NB4 (cell line): ENCODE measurements around the gene ZFYVE21.

Source experiments
- DNase-seq: peaks from one replicate; pipeline ENCODE4 v3.0.0; 2010; ENCODE audit warnings: low read depth
- H3K4me3 ChIP-seq: one replicate; pipeline ENCODE4 v1.5.1; 2011; ENCODE audit warnings: mild to moderate bottlenecking, low read depth, low read length, moderate library complexity
- MYC ChIP-seq: IDR thresholded peaks from 2 replicates; pipeline ENCODE4 v1.6.1; 2011; ENCODE audit warnings: low read depth, low read length
- POLR2A ChIP-seq: IDR thresholded peaks from 2 replicates; pipeline ENCODE4 v1.6.1; 2011; ENCODE audit warnings: mild to moderate bottlenecking; ENCODE audit not compliant: insufficient read length; ENCODE audit errors: extremely low read depth
- TF ChIP-seq, protein P1 (sequence below): IDR thresholded peaks from one replicate; pipeline ENCODE4 v1.5.1; 2012; ENCODE audit warnings: low read depth, low read length
- TF ChIP-seq, protein P2 (sequence below): IDR thresholded peaks from 2 replicates; pipeline ENCODE4 v1.6.1; 2011; ENCODE audit warnings: low read depth, low read length

Gene ZFYVE21

DNA sequence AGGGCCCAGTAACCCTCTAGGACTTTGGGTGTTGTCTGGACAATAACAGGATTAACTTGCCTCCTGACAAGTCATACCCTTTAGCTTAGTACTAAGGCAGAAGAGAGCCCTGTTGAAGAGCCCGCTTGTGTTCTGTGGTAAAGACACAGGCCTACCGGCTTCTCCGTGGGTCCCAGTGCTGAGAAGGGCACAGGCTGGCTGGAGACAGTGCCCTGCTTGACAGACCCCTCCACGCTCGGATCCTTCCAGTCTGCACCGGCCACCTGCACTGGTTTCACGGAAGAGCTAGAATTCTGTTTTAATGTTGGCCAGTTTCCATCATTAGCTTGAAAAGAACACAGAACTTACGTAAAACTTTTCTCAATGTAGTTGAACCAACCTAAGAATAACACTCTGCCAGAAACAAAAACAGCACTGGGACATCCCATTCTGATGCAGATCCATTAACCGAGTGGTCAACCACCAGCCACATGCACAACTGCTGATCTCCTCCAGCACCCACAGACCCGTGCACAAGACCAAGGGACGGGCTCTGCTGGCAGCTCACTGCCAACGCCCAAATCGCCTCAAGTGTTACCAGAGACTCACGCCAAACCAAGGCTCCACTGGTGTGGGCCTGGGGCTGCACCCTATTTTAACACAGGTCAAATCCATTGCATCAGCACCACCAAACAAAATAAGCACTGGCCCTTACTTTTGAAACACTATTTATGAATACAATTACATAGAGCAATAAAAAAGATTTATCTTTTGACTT lies 27.1 kb downstream of the ZFYVE21 start:
- DNase-seq, result no peak
- TF ChIP-seq, protein P1, sequence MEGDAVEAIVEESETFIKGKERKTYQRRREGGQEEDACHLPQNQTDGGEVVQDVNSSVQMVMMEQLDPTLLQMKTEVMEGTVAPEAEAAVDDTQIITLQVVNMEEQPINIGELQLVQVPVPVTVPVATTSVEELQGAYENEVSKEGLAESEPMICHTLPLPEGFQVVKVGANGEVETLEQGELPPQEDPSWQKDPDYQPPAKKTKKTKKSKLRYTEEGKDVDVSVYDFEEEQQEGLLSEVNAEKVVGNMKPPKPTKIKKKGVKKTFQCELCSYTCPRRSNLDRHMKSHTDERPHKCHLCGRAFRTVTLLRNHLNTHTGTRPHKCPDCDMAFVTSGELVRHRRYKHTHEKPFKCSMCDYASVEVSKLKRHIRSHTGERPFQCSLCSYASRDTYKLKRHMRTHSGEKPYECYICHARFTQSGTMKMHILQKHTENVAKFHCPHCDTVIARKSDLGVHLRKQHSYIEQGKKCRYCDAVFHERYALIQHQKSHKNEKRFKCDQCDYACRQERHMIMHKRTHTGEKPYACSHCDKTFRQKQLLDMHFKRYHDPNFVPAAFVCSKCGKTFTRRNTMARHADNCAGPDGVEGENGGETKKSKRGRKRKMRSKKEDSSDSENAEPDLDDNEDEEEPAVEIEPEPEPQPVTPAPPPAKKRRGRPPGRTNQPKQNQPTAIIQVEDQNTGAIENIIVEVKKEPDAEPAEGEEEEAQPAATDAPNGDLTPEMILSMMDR, result no peak
- no peak for TF ChIP-seq POLR2A
- TF ChIP-seq, protein P2, sequence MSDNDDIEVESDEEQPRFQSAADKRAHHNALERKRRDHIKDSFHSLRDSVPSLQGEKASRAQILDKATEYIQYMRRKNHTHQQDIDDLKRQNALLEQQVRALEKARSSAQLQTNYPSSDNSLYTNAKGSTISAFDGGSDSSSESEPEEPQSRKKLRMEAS, result no peak
- TF ChIP-seq MYC, result no peak
- no peak overlapping the region for H3K4me3 ChIP-seq

DNA sequence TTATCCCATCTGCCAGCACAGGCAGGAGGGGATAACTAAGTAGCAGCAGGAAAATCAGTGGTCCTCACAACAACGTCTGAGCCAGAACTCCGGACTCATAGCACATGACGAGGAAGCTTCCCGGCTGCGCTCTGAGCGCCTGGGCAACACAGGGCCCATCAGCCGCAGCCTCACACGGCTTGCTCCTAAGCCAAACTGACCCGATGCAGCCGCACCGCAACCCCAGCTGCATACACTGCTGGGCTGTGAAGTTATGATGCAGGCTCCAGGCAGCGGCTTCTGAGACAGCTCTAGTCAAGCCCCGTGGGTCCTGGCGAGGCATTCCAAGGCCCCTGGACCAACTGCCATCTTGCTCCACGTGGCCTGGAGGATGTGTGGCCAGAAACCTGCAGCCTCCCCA lies 28.1 kb downstream of the ZFYVE21 start:
- TF ChIP-seq, protein P1, result no peak
- TF ChIP-seq POLR2A (no peak), MYC (no peak)
- TF ChIP-seq, protein P2, result no peak
- no peak overlapping the region for H3K4me3 ChIP-seq

DNA sequence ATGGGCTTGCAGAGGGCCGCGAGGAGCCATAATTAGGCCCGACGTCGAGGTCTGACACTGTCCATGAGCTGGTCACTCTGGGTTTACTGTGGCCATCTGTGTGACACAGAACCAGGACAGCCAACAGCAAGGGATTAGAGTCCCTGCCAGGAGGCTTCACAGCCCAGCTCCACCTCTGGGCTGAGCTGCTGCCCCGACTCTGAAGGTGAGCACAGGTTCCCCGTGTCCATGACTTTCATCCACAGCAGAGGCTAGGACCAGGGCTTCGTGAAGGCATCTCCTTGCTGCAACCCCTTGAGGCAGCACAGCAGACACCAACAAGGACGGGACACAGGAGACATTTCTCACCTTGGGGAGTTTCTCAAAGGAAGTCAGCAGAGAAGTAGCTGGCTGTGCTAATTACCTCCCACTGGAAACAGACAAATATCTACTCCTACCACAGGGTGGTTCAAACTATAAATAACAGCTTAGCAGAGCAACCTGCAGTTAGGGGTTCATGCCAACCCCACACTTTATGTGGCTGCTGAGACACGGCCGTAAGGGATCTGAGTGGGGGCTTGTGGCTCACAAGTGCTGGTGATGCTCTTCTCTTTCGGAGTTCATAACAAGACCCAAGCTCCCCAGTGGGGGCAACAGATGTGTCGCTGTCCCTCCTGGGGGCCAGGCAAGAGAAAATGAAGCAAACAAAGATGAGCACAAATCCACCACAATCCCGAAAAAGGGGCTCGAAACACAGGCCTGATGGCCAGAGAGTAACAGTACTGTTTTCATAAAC lies 29.2 kb downstream of the ZFYVE21 start:
- no peak overlapping the region for H3K4me3 ChIP-seq
- TF ChIP-seq, protein P1, result no peak
- TF ChIP-seq, protein P2, result no peak
- TF ChIP-seq POLR2A (no peak), MYC (no peak)
- DNase-seq, result no peak

More for the DNA sequence above, 28.1 kb downstream of the ZFYVE21 start:
- no peak for DNase-seq

DNA sequence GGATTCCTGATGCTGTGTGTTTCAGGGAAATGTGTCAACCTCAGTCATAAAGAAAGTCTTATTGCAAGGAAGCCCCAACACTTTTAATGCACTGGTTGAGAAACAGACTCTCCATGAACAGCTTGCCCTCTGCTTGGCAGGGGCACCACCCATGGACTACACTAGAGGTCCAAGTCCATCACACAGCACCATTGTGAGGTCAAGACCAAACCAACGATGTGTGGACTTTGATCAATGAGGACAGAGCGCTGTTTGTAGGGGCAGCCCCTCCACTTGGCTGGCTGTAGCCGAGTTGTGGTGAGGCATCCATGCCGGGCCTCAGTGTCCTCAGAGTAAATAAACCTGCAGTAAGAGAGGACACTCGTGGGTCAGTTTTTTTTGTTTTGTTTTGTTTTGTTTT lies 29.8 kb downstream of the ZFYVE21 start:
- no peak for TF ChIP-seq MYC
- no peak for TF ChIP-seq POLR2A
- TF ChIP-seq, protein P1, result no peak
- TF ChIP-seq, protein P2, result no peak
- no peak for DNase-seq
- H3K4me3 ChIP-seq, result no peak overlapping the region

DNA sequence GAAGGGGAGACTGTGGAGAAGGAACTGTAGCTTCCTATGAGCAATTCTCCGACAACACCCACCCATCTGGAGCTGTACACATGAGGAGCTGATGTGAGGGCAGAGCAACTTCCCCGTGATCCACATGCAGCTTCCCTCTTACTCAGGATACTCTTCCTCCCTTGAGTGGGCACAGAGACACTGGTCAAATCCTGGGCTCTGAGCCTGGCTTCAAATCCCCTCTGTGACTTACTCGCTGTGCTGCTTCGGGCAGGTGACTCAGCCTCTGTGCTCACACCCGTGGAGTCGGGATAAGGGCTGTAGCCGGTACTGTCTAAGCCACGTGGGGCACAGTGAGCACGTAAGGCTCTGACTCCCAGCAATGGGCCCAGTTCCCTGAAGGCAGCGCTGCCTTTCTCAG lies 31.1 kb downstream of the ZFYVE21 start:
- DNase-seq, result no peak
- no peak overlapping the region for H3K4me3 ChIP-seq
- TF ChIP-seq, protein P1, result no peak
- TF ChIP-seq MYC, result no peak
- no peak for TF ChIP-seq POLR2A
- TF ChIP-seq, protein P2, result no peak

DNA sequence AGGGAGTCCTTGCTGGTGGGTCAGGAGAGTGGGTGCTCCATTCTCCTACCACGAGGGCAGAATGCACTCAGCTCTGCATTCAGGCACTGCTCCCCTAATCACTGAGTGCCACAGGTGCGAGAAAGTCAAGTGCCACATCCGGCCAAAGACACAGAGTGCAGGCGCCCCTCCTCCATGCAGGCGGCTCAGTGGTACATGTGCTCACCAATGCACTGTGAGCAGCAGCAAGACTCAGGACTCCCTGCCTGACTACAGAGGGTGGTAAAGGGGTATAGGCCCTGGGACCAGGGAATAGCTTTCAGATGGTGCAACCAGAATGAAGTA lies 32.9 kb downstream of the ZFYVE21 start:
- DNase-seq, result no peak
- H3K4me3 ChIP-seq, result no peak overlapping the region
- TF ChIP-seq, protein P2, result no peak
- TF ChIP-seq, protein P1, result no peak
- TF ChIP-seq POLR2A (no peak), MYC (no peak)
